Spinal cord (tissue), 10 donors: ENCODE results near the gene SMYD2. TPM values are rescaled to one million over a fixed set of nuclear protein-coding genes. Genes with fewer than 3 reads are reported as not detected.

Source experiments
- DNase-seq, 6 donors: peaks; one replicate each; pipeline versions ENCODE4 v3.0.0 to v3.0.0-alpha.2; 2013 to 2015; ENCODE audit warnings: low spot score in 6 of 6, low read depth in 4 of 6
- H3K27ac ChIP-seq: one replicate; pipeline ENCODE4 v1.5.1; 2013; ENCODE audit warnings: low read depth, low read length, control low read depth
- H3K27me3 ChIP-seq: one replicate; pipeline ENCODE4 v1.6.1; 2013; ENCODE audit warnings: low read length; ENCODE audit not compliant: control insufficient read depth, insufficient read depth
- H3K36me3 ChIP-seq: one replicate; pipeline ENCODE4 v1.6.1; 2013; ENCODE audit warnings: low read length; ENCODE audit not compliant: control insufficient read depth, insufficient read depth
- H3K4me1 ChIP-seq: one replicate; pipeline ENCODE4 v1.6.1; 2013; ENCODE audit warnings: low read length; ENCODE audit not compliant: control insufficient read depth, insufficient read depth
- H3K4me3 ChIP-seq: one replicate; pipeline ENCODE4 v1.5.1; 2013; ENCODE audit warnings: low read depth, low read length, control low read depth
- H3K9me3 ChIP-seq: one replicate; pipeline ENCODE4 v1.6.1; 2013; ENCODE audit warnings: low read length; ENCODE audit not compliant: control insufficient read depth, insufficient read depth
- WGBS: methylation state at CpG from one replicate; pipeline ENCODE4 v1.1.5; 2013; ENCODE audit warnings: missing lambda C conversion rate; ENCODE audit not compliant: insufficient coverage; 5-methylcytosine and 5-hydroxymethylcytosine counted together
- polyA plus RNA-seq, 2 donors: library from polyadenylated mRNA; unstranded; fragments of 120-200 nt; gene quantifications; one replicate each; pipeline ENCODE4 v1.2.1, GENCODE V29; 2013; ENCODE audit not compliant: insufficient read length in 2 of 2
- total RNA-seq, 2 donors: library from RNA; depleted of rRNA in 1 of 2; stranded (reverse); fragments of 120-200 nt in 1 of 2; fragments of >200 nt in 1 of 2; gene quantifications; one replicate each; pipeline versions ENCODE4 v1.2.3 to v1.2.4, GENCODE V29; 2013 to 2014
- donor health status: healthy.

The SMYD2 gene
- total and polyA plus RNA-seq, 4 donors: 36.7 to 65.1 (median 52.2) TPM

DNA sequence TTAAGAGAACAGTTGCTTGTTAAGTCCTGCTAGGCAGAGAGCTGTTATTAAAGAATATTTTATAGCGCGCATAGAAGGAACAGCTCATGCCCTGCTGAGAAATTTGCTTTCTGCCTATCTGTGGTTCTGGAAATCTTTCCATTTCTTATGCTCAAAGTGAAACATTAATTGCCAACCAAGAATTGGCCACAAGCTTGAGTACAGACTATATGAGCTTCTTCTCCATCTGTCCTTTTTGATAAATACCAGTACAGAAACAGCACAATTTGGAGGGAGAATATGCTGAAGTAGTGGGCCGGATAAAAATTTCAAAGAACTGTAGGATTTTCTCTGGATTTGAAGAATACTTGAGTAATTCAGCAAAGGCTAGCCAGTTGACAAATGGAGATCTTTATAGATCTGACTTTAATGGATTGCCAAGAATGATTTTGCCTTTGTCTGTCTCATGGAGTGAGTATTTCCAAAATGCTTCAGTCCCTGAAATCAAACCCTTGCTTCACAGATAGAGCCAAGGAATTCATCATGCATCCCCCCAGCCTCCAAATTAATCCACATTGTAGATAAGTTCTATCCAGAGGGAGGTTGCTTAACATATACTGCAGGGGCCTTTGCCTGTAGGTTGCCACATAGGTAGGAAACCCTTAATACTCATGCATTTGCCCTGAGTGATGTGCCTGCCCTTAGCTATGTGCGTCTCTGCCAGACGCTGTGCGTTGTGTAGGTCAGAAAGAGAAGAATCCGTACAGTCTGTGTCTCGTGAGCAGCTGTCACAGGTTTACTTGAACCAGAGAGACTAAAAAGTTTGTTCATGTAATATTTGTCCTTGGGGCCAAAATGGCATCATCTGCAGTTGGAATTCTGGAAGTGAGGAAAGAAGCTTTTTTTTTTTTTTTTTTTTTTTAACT, 44.2 kb downstream of the SMYD2 start:
- H3K4me3 ChIP-seq: no peak overlapping the region
- peak in 1 of 6 donors; percentile 55 for DNase-seq
- WGBS: 94% methylated on average over 6 of the region's 8 CpGs
- peaks cover 9% of the 10 kb centered on the region for H3K36me3 ChIP-seq
- no peaks in the 10 kb centered on the region for H3K27me3 ChIP-seq
- no peak overlapping the region for H3K27ac ChIP-seq
- H3K9me3 ChIP-seq: no peaks in the 10 kb centered on the region
- H3K4me1 ChIP-seq: no peaks in the 10 kb centered on the region

DNA sequence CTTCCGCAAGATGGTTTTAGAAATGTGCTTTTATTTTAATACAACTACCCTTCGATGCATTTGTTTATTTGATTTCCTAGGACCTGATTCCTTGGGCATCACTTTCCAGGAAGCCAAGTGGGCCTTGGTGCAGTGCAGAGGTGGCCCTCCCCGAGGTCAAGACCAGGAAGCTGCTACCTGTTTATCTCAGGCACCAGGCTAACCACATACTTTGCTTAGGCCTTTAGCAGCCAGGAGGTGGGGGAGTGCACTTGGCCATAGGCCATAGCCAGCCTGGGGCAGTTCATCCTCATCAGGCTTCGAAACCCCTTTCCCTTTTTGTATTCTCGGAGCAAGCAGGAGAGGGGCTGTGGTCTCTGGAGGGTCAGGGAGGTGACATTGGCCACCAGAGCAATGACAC, 45.4 kb downstream of the SMYD2 start:
- no peak overlapping the region for H3K27ac ChIP-seq
- DNase-seq: no peak
- peaks cover 12% of the 10 kb centered on the region for H3K36me3 ChIP-seq
- no peaks in the 10 kb centered on the region for H3K4me1 ChIP-seq
- no peaks in the 10 kb centered on the region for H3K9me3 ChIP-seq
- H3K4me3 ChIP-seq: no peak overlapping the region
- H3K27me3 ChIP-seq: no peaks in the 10 kb centered on the region
- 94% methylated on average over 4 of the region's 5 CpGs for WGBS

DNA sequence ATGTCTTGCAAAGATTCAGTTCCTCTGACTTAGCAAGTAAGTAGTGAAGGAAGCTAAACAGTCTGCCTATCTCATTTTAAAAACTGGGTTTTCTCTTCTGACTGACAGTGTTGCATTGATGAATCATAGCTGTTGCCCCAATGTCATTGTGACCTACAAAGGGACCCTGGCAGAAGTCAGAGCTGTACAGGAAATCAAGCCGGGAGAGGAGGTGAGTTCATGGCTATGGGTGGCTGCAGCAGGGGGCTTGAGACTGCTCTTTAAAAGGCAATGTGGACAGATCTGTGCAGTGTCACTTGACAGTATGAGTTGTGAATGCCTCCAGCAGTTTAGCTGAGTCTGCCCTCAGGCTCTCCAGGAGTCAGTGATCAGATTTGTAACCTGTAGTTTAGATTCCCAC, 46.6 kb downstream of the SMYD2 start:
- H3K36me3 ChIP-seq: peaks cover 12% of the 10 kb centered on the region
- no peak overlapping the region for H3K4me3 ChIP-seq
- no peaks in the 10 kb centered on the region for H3K9me3 ChIP-seq
- no peaks in the 10 kb centered on the region for H3K4me1 ChIP-seq
- H3K27me3 ChIP-seq: no peaks in the 10 kb centered on the region
- WGBS: 33% methylated on average over 1 of the region's 1 CpG
- DNase-seq: no peak
- H3K27ac ChIP-seq: no peak overlapping the region

DNA sequence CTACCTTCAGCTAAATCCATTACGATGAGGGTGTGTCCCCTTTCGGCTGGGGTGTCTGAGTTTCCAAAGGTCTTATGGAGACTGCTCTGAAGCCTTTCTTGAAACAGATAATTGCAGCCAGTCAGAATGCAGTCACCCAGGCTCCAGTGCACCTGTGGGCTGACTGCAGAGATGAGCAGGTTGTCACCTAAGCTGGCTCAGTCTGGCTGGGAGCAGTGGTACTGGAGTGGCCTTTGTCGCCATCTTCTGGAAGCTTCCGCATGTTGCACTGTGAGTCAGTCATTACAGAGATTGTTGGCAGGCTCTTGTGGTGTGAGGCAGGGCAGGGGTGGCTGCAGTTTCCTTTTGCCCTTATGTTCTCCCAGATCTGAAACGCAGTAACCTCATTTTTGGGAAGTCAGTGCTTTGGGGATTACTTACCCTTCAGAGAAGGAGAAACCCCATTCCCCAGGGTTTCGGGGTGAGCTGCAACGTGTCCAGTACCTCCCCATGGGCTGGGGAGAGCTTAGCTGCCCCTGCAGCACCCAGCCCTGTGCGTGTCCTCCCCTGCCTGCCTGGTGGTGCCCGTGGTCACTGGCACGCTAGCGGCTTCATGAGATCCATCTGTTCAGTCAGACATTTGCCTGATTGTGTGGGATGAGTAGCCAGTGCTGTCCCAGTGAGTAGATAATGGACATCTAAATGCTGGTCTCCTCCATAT, 48.0 kb downstream of the SMYD2 start:
- DNase-seq: peak; percentile 59 to 94 (median 71)
- Histone ChIP-seq H3K4me1 (peaks cover 6% of the 10 kb centered on the region), H3K27me3 (no peaks in the 10 kb centered on the region), H3K27ac (no peak overlapping the region), H3K9me3 (no peaks in the 10 kb centered on the region), H3K36me3 (peaks cover 14% of the 10 kb centered on the region), H3K4me3 (no peak overlapping the region)
- WGBS: 68% methylated on average over 9 of the region's 11 CpGs

DNA sequence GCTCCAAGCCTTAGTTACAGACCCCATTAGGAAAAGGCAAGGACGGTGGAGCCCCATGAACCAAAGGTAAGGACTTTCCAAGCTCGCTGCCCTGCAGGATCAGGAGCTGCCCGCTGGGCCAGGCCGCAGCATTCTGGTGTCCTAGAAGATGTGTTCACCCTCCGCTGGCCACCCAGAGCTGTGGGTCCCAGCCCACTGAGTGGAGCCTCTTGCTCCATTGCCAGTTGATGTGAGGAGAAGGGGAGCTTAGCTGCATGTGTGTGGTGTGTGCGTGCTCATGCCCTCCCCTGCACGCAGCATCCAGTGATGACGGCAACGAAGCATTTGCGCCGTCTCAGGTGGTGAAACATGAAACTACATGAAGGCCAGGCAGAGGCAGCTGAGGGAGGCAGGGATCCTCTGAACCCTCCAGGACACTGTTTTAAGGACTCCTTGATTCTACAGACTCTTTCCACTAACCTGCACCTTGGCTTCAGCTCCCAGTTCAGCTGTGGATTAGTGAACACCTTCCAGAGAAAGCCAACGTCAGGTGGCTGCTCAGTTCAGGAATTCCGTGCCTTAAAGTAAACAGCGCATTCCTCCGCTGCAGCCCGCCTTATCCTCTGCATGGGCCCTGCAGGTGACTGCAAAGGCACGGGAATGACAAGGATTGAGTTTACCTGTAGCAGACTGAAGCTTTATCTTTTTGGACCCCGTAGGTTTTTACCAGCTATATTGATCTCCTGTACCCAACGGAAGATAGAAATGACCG, 48.7 kb downstream of the SMYD2 start:
- Histone ChIP-seq H3K27ac (no peak overlapping the region), H3K4me3 (no peak overlapping the region), H3K36me3 (peaks cover 18% of the 10 kb centered on the region), H3K27me3 (no peaks in the 10 kb centered on the region), H3K4me1 (peaks cover 6% of the 10 kb centered on the region), H3K9me3 (no peaks in the 10 kb centered on the region)
- no peak for DNase-seq
- 92% methylated on average over 20 of the region's 20 CpGs for whole genome bisulfite sequencing

DNA sequence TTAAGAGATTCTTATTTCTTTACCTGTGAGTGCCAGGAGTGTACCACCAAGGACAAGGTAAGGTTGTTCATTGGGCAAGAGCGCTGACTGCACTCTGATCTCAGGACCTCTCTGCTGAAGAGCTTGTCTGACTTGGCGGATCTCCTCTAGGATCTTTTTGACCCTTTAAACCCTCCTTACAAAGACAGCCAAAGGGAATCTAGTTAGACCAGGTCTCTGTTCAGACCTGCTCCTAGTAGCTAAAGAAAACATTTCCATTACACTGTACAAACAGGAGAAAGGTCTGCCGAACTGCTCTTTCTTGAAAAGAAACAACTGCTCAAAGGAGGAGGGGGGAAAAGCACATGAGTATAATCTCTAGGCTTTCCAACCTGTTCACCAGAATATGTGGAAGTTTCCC, 49.3 kb downstream of the SMYD2 start:
- Histone ChIP-seq H3K27me3 (no peaks in the 10 kb centered on the region), H3K27ac (no peak overlapping the region), H3K36me3 (peaks cover 20% of the 10 kb centered on the region), H3K4me3 (no peak overlapping the region), H3K4me1 (peaks cover 6% of the 10 kb centered on the region), H3K9me3 (no peaks in the 10 kb centered on the region)
- no peak for DNase-seq
- 100% methylated on average over 1 of the region's 3 CpGs for WGBS

DNA sequence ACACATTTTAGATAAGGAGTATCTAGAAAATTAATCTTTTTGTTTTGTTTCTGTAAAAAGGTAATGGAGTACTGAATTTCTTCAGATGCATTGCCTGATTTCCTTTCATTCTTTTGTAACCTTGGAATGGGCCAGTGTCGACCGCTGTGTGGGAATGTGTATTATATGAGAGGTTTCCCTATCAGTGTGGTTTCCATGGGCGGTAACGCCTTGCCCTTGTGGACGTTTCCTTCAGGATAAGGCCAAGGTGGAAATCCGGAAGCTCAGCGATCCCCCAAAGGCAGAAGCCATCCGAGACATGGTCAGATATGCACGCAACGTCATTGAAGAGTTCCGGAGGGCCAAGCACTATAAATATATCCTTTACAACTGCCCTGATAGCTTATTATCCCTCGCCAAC, 49.8 kb downstream of the SMYD2 start:
- no peaks in the 10 kb centered on the region for H3K27me3 ChIP-seq
- 70% methylated on average over 3 of the region's 12 CpGs for WGBS
- peaks cover 20% of the 10 kb centered on the region for H3K36me3 ChIP-seq
- no peak overlapping the region for H3K4me3 ChIP-seq
- H3K4me1 ChIP-seq: peaks cover 6% of the 10 kb centered on the region
- H3K9me3 ChIP-seq: no peaks in the 10 kb centered on the region
- H3K27ac ChIP-seq: no peak overlapping the region
- DNase-seq: no peak

DNA sequence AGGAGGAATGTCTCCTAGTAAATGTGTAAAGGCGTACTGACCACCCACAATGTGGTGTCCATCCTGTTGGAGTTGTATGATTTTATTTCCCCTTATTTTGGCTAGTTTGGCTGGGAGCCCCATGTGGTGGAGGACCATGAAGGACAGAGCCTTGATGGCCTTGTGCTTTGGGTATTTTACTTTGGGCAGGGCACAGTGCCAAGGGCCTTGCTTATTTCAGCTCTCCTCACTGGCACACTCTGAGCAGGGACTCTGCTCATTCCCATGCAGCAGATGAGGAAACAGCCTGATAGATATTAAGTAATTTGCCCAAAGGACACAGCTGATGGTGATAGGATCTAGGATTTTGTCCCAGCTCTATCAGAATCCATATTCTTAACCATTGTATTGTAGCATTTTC, 50.2 kb downstream of the SMYD2 start:
- Histone ChIP-seq H3K27me3 (no peaks in the 10 kb centered on the region), H3K4me1 (peaks cover 6% of the 10 kb centered on the region), H3K27ac (no peak overlapping the region), H3K9me3 (no peaks in the 10 kb centered on the region), H3K36me3 (peaks cover 20% of the 10 kb centered on the region), H3K4me3 (no peak overlapping the region)
- DNase-seq: no peak
- WGBS: no CpG with 5 or more reads among the region's 1 CpG

DNA sequence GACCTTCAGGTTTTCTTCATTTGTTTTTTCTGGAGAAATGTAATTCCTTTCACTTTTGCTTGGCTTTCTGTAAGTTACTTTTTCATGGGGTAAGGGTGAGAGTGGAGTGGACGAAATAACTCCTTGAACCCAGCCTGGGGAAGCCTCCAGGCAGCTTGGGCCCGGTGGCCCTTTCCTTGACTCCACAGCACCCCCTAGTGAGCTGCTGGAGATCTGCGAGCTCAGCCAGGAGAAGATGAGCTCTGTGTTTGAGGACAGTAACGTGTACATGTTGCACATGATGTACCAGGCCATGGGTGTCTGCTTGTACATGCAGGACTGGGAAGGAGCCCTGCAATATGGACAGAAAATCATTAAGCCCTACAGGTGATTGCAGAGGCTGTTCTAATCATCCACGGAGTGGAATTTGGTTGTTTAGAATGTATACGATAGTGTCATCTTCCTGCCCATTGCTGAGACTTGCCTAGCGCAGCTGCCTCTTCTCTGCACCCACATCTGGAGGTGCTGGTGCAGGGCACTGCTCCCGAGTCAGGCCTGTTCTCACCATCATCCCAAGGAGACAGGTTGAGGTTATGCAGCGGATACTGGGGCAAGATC, 51.0 kb downstream of the SMYD2 start:
- DNase-seq: peak in 2 of 6 donors; percentile 17 to 21
- H3K27me3 ChIP-seq: no peaks in the 10 kb centered on the region
- no peak overlapping the region for H3K4me3 ChIP-seq
- peaks cover 6% of the 10 kb centered on the region for H3K4me1 ChIP-seq
- WGBS: 65% methylated on average over 4 of the region's 9 CpGs
- H3K27ac ChIP-seq: no peak overlapping the region
- no peaks in the 10 kb centered on the region for H3K9me3 ChIP-seq
- H3K36me3 ChIP-seq: peaks cover 20% of the 10 kb centered on the region
